HG03139 (cell line): ENCODE measurements around the gene MT1E.
"Not testable (repeated sequence)": the region's sequence is repeated elsewhere in the genome, so short reads cannot be mapped to it uniquely, and the experiment has no call there.

Source experiments
- ATAC-seq: cut with Tn5 transposase; IDR thresholded peaks from one replicate; pipeline ENCODE4 v1.9.1; 2021; ENCODE audit not compliant: unreplicated experiment

MT1E gene

GRCh38 chr16:56669840-56670619, 44.4 kb downstream of the MT1E start:
- ATAC-seq: no peak

GRCh38 chr16:56670620-56670934, 45.0 kb downstream of the MT1E start:
- ATAC-seq: no peak

GRCh38 chr16:56671691-56672090, 46.1 kb downstream of the MT1E start:
- ATAC-seq: not testable (repeated sequence)

- ATAC-seq: not testable (repeated sequence)
Observed at GRCh38 chr16:56672171-56672570, 46.6 kb downstream of the MT1E start.

- ATAC-seq: no peak
Observed at GRCh38 chr16:56672761-56673536, 47.4 kb downstream of the MT1E start.

- no peak for ATAC-seq
Observed at GRCh38 chr16:56673921-56674320, 48.3 kb downstream of the MT1E start.

- ATAC-seq: not testable (repeated sequence)
Observed at GRCh38 chr16:56674570-56674969, 49.0 kb downstream of the MT1E start.

- ATAC-seq: no peak
Observed at GRCh38 chr16:56675685-56676210, 50.2 kb downstream of the MT1E start.
